ENCODE results near the gene CEPT1. TPM values are rescaled to one million over a fixed set of nuclear protein-coding genes. Genes with fewer than 3 reads are reported as not detected.

Gene CEPT1
- total RNA-seq, 1 experiment from 2014 or later, result 37.7 TPM

GRCh38 chr1:111145963-111146768, 6.1 kb downstream of the CEPT1 start:
- DNase-seq (ENCODE audit: low read depth), result no peak

DNA sequence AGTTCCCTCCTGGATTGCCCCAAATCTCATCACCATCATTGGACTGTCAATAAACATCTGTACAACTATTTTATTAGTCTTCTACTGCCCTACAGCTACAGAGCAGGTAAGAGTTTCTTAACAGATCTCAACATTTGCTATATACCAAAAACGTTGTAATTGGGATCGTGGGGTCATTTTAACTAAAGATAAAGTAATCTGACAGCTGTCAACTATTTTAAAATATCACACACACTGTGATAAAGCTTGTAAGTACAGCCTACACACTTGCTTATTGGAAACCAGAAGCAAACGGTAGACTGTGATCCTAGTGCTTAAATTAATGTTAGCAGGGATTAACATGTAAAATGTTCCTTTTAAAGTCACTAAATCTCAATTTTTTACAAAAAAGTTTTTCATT, 7.9 kb downstream of the CEPT1 start:
- DNase-seq (ENCODE audit: low read depth), result no peak

GRCh38 chr1:111148376-111148881, 8.4 kb downstream of the CEPT1 start:
- no peak for DNase-seq (ENCODE audit: low read depth)

GRCh38 chr1:111151838-111152237, 11.8 kb downstream of the CEPT1 start:
- DNase-seq (ENCODE audit: low read depth), result no peak

DNA sequence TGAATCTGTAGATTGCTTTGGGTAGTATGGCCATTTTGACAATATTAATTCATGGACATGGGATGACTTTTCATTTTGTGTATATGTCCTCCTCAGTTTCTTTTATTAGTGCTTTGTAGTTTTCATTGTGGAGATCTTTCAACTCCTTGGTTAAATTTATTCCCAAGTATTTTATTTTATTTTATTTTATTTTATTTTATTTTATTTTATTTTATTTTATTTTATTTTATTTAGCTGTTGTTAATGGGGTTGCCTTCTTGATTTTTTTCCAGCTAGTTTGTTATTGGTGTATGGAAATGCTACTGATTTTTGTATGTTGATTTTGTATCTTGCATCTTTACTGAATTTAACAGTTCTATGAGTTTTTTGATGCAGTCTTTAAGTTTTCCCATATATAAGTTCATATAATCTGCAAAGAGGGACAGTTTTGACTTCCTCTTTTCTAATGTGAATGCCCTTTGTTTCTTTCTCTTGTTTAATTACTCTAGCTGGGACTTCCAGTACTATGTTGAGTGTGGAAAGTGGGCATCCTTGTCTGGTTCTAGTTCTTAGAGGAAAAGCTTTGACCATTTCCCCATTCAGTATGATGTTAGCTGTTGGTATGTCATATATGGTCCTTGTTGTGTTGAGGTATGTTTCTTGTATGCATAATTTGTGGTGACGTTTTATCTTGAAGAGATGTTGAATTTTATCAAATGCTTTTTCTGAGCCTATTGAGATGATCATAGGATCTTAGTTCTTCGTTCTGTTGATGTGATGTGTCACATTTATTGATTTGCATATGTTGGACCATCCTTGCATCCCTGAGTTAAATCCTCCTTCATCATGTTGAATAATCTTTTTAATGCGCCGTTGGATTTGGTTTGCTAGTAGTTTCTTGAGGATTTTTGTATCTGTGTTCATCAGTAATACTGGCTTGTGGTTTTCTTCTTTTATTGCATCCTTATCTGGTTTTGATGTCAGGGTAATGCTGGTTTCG, 14.3 kb downstream of the CEPT1 start:
- no peak for DNase-seq (ENCODE audit: low read depth)

DNA sequence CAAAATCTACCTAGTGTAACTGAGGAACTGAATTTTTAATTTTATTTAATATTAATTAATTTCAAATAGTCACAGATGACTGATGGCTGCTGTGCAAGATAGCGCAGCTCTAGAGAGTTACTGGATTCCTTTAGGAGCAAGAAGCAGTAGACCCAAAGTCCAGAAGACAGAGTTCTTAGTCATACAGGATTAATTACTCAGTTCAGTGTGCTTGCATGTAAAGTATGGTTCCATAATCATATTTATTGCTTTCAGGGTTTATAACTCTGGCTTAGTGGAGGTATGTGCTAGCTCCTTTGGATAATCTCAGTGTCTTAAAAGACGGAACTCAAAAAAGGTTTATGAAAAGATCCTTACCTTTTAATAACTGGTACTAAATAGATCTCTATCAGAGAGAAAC, 17.4 kb downstream of the CEPT1 start:
- no peak for DNase-seq (ENCODE audit: low read depth)

DNA sequence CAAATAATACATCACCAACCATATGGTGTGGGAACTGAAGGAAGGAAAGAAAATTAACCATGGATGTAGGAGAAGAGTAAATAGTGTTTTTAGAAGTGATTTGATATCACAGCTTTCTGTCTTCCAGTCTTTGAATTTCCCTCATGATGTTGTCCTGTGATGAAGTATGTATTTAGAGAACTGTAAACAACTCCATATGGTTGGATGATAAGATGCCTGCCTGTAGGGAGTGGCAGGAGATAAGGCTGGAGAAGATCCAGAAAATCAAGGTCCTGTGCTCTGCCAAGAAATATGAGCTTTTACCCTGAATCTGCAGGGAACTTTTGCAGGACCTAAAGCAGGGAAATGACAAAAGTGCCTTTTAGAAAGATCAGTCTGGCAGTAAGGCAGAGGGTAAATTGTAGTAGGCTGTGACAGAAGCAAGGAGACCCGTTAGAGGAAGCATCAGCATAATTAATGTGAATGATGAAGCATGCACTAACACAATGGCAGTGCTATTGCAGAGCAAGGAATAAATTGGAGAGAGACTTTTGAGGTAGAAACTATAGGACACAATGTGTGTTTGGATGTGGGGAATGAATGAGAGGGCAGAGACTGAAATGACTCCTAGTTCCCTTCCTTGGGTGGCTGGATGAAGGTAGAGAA, 21.9 kb downstream of the CEPT1 start:
- no peak for DNase-seq (ENCODE audit: low read depth)

DNA sequence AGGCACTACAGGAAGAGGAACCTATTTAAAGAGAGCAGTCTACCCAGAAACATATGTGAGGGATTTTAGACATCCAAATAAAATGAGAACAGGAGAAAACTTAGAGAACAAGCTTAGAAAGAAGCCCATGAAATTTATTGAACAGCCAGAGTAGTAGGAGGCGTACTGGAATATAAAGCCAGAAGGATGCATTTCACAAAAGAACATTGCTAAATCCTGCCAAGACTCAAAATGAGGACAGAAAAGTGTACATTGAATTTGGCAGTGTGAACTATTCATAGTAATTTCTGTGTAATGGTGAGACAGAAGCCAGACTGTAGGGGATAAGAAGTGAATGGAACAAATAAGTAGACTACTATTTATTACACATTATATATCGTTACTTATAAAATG, 22.5 kb downstream of the CEPT1 start:
- DNase-seq (ENCODE audit: low read depth), result no peak

- no peak for DNase-seq (ENCODE audit: low read depth)
Measured at GRCh38 chr1:111163363-111163762, 23.3 kb downstream of the CEPT1 start.

GRCh38 chr1:111164151-111164550, 24.1 kb downstream of the CEPT1 start:
- DNase-seq (ENCODE audit: low read depth), result no peak

GRCh38 chr1:111172463-111172862, 32.4 kb downstream of the CEPT1 start:
- no peak for DNase-seq (ENCODE audit: low read depth)

DNA sequence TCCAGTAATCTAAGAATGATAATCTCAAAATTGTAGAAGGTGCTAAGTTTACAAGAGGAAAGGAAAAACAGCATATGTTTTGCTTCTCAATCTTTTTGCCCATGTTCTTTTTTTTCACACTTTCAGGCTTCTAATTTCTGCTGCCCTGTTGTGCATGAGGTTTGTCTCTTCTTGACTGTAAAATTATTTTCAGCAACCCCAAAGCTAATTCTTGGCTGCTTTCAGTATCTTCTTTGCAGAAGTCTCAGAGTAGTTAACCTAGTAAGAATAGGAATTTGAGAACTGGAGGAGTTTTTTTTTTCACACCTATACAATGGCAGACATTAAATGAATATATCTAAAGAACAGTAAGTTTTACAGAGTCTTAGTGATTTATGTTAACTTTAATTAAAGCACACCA, 34.0 kb downstream of the CEPT1 start:
- no peak for DNase-seq (ENCODE audit: low read depth)

DNA sequence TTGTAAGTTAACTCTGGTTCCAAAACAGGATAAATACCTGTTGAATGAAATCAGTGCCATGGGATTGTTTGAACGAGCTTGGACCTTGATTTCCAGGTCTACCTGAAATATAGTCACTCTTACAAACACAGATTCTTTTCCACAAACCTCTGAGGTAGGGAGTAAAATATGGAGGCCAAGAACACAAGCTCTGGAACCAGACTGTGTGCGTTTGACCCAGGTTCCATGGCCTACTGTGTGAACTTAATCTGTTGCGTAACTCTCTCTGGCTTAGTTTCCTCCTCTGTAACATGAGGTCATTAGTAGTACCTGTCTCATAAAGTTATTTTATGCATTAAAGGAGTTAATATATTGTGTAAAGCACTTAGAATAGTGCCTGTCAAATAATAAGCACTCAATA, 35.3 kb downstream of the CEPT1 start:
- no peak for DNase-seq (ENCODE audit: low read depth)

GRCh38 chr1:111176678-111177077, 36.7 kb downstream of the CEPT1 start:
- DNase-seq (ENCODE audit: low read depth), result peak; percentile 3

DNA sequence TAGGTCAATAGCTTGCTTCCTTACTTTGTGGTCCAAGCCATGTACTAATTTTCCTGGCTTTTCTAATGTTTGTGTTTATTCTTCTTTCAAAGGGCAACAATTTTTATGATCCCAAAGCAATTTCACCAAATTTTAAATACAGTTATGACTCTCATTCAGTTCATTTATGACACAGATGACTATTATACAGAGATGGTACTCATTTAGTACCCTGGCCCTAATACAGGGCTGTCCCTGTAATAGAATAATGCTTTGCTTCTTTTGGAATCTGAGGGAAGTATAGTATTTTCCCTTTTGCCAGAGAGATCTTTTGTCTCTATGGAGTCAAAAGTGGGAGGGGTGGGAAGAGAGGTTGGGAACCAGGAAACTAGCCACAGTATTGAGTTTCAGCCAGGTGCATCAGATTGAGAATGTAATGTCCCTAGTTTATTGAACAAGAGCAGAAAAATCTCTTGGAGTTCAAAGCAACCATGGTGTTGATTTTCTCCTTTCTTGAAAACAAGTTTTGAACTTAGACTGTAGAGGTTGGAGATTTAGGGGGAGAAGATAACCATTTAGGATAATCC, 40.0 kb downstream of the CEPT1 start:
- DNase-seq (ENCODE audit: low read depth), result no peak

DNA sequence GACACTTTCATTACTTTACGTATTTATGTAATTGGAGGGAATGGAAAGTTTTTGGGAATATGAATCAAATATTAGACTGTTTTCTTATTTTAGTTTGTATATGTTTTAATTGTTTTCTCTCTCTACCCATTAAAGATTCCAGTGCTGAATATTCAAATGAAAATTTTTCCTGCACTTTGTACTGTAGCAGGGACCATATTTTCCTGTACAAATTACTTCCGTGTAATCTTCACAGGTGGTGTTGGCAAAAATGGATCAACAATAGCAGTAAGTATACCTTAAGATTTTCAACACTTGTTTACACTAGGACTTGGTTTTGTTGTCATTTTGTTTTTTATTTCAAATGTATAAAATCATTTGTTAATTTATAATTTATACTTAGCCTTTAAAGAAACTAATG, 42.0 kb downstream of the CEPT1 start:
- DNase-seq (ENCODE audit: low read depth), result no peak

DNA sequence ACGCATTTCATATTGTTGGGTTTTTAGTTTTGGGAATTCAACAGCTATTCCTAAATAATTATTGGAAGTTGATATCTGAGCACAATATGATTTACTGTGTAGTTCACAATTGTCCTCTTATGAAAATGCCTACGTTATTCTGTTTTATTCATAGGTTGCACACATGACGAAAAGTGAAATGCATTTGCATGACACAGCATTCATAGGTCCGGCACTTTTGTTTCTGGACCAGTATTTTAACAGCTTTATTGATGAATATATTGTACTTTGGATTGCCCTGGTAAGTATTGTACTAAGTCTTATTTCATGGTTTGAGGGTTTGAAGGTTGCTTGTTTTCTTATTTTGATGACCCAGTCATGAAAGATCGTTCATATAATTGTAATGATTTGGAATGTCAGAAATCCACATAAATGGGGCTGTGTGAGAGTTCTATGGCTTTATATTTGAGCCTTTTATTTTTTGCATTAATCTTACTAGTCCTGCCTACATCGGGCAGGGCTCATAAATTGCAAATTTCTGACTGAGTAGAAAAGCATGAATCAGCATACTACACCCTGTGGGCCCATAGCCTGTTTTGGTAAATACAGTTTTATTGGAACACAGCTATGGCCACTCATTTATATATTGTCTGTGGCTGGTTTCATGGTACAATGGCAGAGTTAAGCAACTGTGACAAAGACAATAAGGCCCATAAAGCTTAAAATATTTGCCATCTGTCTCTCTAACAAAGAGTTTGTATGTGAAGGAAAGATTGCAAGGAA, 43.5 kb downstream of the CEPT1 start:
- no peak for DNase-seq (ENCODE audit: low read depth)

- DNase-seq (ENCODE audit: low read depth), result no peak
Measured at GRCh38 chr1:111184663-111185062, 44.6 kb downstream of the CEPT1 start.

DNA sequence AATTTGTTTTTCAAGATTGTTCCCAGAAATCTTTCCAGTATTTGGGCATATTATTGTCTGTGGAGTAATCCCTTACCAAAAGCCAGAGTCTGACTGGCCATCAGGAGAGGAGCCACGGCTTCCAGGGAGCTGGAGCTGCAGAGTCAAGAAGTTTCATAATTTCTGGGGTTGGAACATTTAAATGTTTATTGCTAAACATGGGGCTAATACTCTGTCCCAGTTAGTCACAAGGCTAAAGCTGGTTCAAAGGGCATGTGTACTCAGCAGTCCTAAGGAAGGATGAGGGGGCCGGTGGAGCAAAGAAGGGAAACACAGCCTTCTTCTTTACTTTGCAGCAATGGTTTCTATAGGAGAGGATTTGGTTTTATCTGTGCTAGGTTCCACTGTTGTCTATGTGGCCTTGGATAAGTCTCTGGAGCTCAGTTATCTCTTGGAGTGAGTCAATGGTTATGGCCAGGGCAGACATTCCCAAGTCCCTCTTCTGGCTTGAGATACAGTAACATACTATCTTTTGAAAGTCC, 51.0 kb downstream of the CEPT1 start:
- DNase-seq (ENCODE audit: low read depth), result peak; percentile 12

DNA sequence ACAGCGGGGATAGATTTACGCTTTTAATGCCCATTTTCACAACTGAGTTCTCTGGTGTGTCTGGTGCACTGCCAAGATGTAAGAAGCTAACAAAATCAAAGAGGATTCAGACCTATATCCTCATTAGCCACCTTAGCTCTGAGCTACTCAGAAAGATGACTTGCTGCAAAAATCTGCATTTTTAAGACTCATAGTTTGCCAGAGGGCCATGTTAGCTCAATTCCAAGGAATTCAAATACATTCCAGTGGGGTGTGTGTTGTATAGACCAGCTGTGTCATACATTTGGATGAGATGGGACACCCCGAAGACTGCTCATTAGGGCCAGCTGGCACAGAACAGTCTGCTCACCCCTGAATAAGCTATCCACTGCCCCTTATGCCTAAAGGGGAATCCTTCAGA, 51.5 kb downstream of the CEPT1 start:
- DNase-seq (ENCODE audit: low read depth), result peak; percentile 67

DNA sequence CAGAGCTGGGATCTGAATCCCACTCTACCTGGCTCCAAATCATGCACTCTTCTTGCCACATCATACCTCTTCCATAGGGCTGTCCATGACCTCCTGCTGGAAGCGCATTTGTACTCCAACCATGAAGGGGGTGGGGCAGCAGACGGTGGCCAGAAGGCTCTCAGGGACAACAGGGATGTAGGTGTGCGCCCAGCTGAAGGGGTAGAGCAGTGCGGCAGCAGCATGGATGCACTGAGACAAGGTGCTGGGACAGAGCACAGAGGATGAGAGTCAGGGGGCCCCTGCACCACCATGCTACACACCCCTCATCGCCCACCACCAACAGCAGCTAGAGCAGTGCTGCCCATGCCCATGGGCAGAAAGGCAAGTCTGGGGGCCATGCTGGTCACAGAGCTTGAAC, 52.1 kb downstream of the CEPT1 start:
- DNase-seq (ENCODE audit: low read depth), result no peak

Measured in M059J (cell line).